Eye (tissue), 1 donor: Measurements from ENCODE around the gene HNRNPLL.

Experiments used
- DNase-seq: peaks from one replicate; pipeline ENCODE4 v3.0.0-alpha.2; 2015

The HNRNPLL gene

DNA sequence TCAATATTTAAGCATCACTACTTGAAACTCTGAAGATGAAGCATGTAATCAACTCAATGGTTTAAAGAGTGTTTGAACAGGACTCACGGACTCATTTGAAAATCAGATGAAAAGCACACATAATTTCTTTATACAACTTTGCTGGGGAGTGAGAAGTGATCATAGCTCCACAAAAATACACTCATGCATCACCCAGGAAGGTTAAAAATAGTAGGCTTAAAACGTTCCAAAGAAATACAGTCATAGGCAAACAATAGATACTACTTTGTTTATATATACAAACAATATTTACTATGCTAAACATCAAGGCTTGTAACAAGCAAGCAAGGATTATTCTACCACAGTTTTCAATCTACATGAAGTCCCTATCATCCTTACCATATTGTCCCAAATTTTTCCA is 11.6 kb downstream of the HNRNPLL start:
- no peak for DNase-seq

DNA sequence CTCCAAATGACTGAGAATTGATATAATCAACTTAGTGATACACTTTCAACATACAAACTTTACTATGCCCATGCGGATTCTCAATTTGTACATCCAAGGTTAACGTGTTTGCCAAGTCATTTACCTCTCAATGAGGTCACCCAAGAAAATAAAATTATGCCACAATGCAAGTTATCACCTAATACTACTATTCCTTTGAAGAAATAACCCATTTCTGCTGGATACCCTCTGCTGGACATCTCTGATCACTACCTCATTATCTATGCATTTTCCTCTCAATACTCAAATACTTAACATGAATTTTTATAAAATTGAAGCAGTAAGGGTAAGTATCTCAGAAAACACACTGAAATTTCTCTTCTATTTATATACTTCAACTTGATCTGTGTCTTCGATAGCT is 12.7 kb downstream of the HNRNPLL start:
- DNase-seq = no peak

DNA sequence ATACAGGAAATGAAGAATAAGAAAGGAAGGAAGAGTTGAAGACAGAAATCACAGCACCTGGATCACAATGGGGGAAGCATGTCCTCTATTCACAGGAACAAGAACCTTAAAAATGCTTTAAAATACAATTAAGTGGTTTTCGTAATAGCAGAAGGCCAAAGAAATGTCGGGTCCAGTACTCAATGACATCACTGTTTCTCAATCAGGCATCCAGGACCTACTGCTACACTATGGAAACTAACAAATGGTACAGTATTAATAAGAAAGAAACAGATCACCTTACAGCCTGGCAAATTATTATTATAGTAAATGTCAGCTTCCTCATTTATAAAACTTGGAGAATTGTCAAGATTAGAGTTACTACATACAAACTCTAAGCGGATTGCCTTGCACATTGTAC is 15.8 kb downstream of the HNRNPLL start:
- no peak for DNase-seq

DNA sequence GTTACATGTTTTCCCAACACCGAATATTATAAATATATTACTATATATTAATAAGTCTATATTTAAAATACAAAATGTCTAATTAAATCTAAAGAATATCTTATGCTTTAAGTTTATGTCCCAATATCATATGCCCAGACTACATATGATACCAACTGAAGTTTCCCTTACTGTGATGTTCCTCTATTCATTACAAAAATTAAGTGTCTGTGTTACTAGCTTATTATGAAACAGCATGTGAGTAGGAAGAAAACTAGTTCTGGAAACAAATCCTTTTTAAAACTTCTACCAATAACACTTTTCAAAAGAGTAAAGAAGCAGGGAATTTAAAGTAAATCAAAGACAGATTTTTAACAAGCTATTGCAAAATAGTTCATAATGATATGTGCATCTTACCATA is 17.8 kb downstream of the HNRNPLL start:
- DNase-seq = no peak

DNA sequence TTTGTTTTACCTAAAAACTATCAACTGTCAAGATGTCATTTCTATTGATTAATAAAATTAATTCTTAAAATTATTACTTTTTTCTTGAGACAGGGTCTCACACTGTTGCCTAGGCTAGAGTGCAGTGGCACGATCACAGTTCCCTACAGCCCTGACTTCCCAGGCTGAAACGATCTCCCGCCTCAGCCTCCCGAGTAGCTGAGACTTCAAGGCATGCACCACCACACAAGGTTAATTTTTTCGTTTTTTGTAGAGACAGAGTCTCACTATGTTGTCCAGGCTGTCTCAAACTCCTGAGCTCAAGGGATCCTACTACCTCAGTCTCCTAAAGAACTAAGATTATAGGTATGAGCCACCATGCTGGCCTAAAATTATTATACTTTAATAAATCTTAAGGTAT is 18.7 kb downstream of the HNRNPLL start:
- DNase-seq = no peak

DNA sequence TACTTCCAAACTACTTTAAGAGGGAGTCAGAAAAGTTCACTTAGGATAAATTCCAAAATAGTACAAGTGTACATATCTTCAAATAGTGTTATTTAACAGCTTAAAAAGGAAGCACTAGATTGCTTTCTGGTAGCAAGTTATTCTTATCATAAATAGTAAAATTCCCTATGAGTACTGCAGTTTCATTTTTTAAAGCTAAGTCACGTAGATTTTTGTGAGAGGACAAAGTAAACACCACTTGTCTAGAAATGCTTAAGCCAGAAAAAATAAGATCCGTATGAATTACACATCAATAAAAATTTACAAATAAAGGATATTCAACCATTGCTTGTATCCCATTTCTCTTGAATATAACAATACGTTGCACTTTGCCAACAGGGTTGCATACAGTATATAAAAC is 19.2 kb downstream of the HNRNPLL start:
- no peak for DNase-seq

DNA sequence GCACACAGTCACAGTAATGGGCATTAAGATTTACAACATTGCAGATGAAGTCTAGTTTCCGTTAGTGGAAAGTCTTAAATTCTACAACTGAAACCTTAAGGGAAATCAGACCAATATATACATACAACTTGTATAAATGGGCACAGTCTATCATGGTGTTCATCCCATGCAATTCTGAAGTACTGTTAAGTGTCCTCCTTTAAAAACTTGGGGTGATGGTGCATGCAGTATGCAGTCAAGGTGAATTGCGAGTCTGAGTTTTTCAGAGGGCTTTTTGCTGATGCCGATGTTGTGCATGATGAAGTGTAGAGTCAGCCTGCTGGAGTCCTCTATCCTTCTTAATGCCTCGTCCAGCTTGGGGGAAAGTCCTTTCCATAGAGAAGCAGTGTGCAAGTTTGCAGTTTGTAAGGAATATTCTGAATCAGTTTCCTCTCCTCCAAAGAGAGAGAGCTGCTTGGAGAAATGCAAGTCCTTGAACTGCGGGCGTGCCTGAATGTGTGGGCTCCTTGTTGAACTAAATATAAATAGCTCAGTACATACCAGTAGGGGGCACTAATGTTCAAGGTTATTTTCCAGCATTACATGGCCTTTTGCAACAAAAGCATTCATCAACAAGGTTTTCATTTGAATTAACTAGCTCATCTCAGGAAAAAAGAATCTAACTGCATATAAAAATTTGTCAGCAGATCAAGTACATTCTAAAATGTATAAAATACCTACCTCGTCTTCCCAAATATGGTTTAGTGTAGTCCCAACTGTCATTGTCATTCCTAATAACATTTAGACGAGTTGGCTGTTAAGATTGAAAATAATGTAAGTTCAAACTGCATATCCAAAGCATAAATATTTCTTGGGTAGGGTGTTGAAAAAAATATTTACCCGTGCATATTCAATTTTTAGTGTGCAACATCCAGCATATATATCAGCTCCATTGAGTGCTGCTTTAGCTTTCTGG is 21.3 kb downstream of the HNRNPLL start:
- peak; percentile 94 for DNase-seq

DNA sequence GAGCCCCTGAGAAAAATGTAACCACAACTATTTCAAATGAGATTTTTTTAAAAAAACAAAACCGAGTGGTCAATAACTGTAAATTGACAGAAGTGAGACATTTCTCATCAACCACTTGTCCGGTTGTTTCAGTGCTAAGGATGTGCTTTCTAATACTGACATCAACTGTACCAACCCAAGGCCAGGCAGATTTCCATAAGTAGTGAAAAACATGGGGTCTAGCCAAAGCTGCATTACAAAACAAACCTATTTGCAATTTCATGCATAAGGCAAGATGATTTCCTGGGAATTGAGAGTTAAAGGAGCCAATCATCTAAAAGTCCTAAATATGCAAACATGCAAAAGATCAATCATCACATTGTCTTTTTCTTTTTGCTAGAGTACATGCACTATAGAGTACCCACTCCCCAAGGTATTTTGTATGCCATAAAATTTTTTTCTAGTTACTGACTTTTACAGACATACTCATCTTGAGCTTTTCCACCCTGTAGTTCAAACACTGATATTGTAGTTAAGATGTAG is 22.6 kb downstream of the HNRNPLL start:
- DNase-seq = no peak

DNA sequence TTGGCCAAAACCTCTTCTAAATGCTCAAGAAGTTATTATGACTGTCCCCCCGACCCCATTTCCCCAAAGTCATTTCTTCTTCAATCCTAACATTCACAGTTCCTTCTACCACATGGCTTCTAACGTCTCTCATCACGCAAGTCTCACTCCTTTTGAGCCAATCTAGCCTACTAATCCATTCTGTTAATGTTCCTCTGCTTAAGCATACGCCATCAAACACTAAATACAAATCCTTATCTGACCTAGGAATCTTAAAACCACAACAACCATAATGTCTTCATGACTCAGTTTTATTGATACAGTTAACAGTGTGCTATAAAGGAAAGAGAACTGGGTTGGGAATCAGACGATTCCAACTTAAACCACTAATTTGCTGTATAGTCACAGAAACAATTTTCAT is 23.9 kb downstream of the HNRNPLL start:
- DNase-seq = no peak

DNA sequence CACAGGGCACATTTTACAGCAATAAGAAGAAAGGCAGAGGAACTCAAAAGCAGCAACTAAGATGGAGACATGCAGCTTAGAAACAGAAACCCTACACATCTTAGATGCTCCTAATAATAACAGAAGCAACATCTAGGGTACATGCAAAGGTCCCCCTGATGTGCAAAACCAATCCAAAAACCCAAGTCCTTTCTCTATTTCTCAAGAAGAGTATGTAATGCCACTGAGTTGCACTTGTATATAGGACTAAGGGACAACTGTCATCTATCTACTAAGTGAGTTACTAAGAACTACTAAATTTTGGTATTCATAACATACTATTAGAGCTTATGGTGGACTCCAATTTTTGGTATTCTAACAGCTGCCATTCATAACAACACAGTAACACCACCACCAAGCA is 28.4 kb downstream of the HNRNPLL start:
- DNase-seq = no peak

DNA sequence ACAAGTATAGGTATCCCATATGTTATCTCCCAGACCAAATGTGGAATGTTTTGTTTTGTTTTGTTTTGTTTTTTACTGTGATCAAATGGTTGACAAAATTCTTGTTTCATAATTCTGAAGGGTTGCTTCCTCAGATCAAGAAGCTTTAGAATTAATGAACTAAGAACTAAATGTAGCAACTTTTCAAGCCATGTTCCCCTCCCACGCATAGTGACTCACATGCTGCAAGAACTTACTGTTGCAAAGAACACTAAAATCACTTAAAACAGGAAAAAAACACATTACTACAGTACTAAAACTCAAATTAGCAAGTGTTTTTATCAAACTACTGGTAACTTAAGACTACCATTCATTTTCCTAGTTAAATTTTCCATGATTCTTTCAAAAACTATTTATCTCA is 30.6 kb downstream of the HNRNPLL start:
- DNase-seq = no peak

DNA sequence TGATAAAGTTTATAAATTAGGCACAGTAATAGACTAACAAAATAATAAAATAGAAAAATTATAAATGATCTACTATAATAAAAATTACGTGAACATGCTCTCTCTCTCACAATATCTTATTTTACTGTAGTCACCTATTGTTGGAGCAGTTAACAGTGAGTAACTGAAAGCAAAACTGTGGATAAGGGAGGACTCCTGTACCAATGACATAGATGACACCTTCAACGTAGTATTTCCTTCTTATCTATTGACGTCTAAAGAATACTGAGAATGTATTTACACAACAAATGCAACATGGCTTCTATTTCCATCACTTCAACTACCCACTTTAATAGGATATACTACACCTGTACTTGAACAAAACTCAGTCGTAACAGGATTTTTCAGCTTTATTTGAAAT is 31.5 kb downstream of the HNRNPLL start:
- no peak for DNase-seq

DNA sequence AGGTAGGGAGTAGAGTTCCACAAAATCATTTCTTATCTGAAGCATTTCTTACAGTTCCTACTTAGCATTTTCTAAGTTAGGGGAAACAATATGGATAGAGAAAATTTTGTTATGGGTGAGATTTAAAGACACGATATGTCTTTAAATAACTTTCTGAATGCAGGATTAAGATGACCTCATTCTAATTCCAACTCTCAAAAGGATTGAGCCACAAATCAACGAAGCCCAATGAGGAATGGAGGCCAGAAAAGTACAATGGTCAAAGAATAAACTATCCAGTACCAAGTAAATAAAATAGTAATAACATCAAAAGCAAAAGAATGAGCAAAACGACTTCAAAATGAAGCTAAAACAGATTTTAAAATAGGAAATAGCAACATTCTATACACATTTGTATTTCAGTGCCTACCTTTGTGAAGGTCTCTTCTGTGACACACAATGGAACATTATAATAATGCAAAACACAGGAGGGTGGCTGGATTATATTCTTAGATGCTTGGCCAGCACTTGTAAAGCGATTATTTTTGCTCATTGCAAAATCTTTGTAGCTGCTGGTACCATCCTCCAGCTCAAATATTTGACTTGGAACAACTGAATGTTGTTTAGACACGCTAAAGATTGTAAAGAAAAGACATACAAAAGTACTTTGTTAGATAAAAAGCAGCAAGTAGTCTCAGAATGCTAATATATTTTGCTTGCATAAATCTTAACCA is 33.8 kb downstream of the HNRNPLL start:
- no peak for DNase-seq

DNA sequence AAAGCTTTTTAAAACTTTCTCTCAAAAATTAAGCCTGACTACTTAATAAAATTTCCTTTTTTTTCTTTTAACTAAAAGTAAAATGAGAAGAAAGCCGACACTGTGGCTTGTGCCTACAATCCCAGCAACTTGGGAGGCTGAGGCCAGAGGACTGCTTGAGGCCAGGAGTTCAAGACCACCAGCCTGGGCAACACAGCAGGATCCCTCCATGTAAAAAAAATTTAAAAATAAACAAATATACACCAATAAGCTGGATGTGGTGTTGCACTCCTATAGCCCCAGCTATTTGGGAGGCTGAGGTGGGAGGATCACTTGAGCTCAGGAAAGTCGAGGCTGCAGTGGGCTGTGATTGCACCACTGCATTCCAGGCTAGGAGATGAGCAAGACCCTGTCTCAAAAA is 37.4 kb downstream of the HNRNPLL start:
- no peak for DNase-seq

DNA sequence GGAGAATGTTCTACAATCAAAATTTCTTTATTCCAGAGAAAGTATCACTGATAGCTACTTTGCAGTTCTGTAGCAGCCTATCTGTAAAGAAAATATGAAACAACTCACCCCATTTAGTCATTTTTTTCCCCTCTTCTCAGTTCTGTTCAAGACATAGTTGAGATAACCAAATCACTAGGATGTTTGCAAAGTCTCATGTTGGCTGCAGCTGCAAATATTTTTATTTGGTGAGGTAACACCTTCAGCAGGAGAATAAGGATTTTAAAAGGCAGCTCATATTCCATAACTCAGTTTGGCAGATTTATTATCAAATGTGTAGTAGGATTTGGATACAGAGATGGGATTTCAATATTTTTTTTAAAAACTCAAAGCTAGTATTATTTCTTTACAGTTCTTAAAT is 41.0 kb downstream of the HNRNPLL start:
- no peak for DNase-seq

DNA sequence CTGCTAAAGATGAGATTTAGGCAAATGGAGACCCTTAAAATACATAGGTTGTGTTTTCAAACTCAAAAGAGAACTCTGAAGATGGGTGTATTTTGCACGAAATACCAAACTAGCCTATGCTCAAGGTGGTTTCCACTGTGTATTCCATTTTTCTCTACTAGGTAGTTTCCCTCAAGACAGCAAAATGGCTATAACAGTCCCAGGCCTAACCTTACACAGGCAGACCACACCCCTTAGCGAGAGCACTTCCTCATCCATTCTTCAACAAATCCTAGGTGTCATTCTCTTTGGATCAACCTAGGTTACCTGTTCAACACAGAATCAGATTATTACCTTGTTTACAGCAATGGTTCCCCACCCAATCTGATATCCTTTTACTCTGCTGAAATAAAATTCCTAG is 42.6 kb downstream of the HNRNPLL start:
- no peak for DNase-seq

DNA sequence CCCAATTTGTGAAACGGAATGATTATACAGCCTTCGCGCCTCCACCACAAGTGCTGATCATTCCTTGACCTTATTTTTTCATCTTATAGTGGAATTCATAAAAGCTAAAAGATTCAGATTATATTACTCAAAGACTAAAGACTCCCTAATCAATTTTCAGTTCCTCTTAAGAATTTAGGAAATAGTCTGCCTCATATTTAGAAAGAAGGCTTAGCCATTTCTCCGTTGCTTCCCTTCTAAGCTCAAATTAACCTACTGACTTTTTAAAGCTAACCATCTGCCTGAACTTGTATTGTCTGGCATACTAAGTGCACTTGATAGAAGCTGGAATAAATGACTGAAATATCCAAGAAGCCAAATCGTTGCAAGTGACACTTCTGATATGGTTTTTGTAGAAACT is 44.7 kb downstream of the HNRNPLL start:
- no peak for DNase-seq

DNA sequence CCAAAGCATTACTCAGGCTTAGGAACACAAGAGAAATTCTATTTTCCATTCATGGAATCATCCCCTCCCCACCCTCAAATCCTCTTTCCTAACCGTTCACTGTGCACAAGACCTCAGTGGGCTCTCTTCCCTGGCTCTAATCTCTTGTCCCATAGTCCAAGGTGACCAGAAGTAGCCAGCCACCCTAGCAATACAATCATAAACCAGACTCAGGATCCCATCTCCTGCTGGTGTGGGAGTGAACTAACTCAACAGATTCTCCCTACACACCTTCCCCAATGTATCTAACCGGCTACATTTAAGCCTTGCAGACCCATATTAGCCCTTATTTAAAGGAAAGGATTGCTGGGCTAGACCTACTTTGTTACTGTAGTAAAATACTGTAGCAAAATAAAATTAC is 45.5 kb downstream of the HNRNPLL start:
- DNase-seq = no peak

DNA sequence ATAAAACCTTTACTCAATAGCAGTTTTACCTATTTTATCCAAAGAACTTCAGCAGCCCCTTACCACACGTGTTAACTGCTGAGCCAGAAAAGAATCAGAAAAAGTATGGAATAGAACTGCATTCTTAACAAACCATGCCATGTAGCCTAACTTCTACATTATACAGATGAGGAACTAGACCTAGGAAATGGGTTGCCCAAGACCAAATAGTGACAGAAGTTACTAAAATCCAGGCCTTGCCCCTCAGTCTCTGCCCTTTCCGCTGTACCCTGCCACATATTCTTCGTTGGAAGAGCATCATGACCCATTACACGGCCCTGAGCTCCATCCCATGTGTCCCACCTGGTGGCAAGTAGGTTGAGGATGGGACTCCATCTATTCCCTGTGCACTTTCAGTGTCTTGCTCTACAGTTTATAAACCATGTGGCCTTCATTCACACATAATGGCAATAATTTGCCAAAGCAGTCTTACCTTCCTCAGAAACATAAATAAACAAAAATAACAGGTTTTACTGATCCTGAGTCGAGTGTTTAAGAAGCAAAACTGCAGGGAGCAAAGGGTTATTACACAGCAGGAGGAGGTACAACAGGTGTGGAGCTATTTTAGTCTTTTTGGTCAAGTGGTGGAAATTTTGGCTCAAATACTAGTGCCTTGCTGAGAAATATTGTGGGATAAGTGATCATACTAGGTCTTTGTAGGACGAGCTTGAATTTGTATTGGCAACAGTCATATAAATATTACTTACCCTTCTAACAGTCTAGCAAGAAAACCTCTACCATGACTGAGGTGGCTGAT is 46.5 kb downstream of the HNRNPLL start:
- no peak for DNase-seq

DNA sequence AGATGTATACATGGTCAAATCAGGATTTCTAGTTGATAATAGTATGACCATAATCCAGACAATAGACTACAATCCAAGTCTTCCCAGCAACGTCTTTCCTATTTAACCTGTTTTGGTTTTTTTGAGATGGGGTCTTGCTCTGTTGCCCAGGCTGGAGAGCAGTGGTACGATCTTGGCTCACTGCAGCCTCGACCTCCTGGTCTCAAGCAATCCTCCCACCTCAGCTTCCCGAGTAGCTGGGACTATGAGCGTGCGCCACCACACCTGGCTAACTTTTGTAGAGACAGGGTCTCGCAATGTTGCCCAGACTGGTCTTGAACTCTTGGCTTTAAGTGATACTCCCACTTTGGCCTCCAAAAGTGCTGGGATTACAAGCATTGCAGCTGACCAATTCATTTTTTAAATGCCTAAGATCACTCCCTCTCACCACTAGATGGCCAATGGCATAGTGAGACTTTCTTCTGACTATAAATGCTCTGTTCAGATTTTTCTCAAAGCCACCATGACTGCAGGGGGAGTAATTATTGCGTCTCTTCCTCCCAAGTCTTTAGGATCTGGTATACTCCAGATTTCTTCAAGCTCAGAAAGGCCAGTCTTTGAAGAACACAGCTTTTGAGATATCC is 47.6 kb downstream of the HNRNPLL start:
- no peak for DNase-seq

DNA sequence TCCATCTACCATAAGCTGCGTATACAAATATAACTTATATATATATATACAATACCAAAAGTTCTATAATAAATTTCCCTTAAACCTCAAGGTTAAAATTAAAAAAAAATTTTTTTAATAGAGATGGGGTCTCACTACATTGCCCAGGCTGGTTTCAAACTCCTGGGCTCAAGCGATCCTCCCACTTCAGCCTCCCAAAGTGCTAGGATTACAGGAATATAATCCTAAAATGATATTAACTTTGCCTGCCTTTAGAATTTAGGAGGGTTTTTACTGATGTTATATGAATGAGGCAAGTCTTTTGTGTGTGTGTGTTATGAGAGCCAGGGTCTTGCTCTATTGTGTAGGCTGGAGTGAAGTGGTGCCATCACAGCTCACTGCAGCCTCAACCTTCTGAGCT is 49.2 kb downstream of the HNRNPLL start:
- DNase-seq = no peak

DNA sequence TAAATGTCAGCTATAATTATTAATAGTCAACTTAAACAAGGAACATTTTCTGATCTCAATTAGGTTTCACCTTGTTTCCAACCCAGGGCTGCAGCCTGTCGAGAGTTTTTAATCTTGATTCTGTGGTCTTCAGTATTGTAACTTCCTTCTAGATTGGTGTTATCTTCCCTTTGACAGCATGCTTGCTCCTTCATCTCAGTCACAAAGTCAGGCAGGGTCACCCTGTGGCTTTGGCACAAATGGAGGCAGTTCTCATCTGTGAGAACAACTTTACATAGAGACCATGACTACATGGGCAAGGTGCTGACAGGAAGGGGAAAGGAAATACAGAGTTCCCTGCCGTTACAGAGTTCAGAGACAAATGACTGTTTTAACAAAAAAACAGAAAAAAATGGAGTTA is 50.5 kb downstream of the HNRNPLL start:
- DNase-seq = no peak

DNA sequence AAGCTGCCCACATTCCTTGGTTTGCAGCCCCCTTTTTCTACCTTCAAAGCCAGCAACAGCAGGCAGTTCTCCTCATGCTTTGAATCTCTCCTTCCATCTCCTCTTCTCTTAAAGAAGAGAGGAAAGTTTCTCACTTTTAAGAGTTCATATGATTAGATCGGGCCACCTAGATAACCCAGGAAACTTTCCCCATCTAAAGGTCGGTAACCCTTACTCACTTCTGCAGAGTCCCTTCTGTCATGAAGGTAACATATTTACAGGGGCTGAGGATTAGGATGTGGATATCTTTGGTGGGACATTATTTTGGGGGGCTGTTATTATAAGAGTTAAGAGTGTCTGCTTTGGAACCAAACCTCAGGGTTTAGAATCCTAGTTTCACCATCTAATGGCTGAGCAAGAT is 51.0 kb downstream of the HNRNPLL start:
- no peak for DNase-seq
